SK-N-MC (cell line): ENCODE data around the gene KCNH6.

Experiments
- EZH2 ChIP-seq: fragments of 200-600 bp; sonication (generic); IDR thresholded peaks from one replicate; pipeline ENCODE4 v1.6.1; 2017; ENCODE audit warnings: antibody characterized with exemption
- FOXP2 ChIP-seq: optimal IDR thresholded peaks from 2 replicates; pipeline ENCODE3; 2011; ENCODE audit warnings: mild to moderate bottlenecking, moderate library complexity; ENCODE audit not compliant: insufficient read depth; ENCODE audit errors: extremely low read length, control extremely low read depth
- POLR2AphosphoS5 ChIP-seq: IDR thresholded peaks from 2 replicates; pipeline ENCODE4 v1.6.1; 2012; ENCODE audit warnings: mild to moderate bottlenecking, low read depth, low read length, borderline replicate concordance

- TF ChIP-seq EZH2 (no peak), POLR2AphosphoS5 (no peak), FOXP2 (no peak)
Observed at GRCh38 chr17:63480192-63480784, 42.9 kb upstream of the KCNH6 start.
